Measurements from ENCODE around the gene TRIM66. TPM values are rescaled to one million over a fixed set of nuclear protein-coding genes. Genes with fewer than 3 reads are reported as not detected.
A peak's percentile ranks its signal among the peaks of the same experiment; 100 is the strongest.

TRIM66 gene
- total and polyA plus RNA-seq, 2 experiments from 2014 or later, result 1.0 to 3.3 TPM

GRCh38 chr11:8724682-8725081 lies 42.2 kb upstream of the TRIM66 start (continued):
- TF ChIP-seq ZNF462 (CRISPR knock-in tag; IDR thresholded peaks at IDR 0.05) (no peak), EZH2phosphoT487 (IDR thresholded peaks at IDR 0.05; ENCODE audit: unreplicated experiment) (no peak), STAT1 (IDR thresholded peaks at IDR 0.05; ENCODE audit: unreplicated experiment) (no peak), ZNF331 (CRISPR knock-in tag; IDR thresholded peaks at IDR 0.05; ENCODE audit: low read depth) (no peak), REST (IDR thresholded peaks at IDR 0.05; ENCODE audit: unreplicated experiment) (no peak), POLR2AphosphoS5 (IDR thresholded peaks at IDR 0.05; ENCODE audit: low read depth) (no peak)

- Histone ChIP-seq H3F3A (replicated peaks; ENCODE audit: low read depth) (no peaks in the 10 kb centered on the region), H3K27me3 (ENCODE audit: insufficient read depth) (no peaks in the 10 kb centered on the region), H2AFZ (no peak overlapping the region), H4K20me1 (replicated peaks; ENCODE audit: insufficient read depth) (no peaks in the 10 kb centered on the region), H3K27ac (ENCODE audit: low read depth) (no peak overlapping the region), H3K4me1 (ENCODE audit: insufficient read depth) (peaks cover 11% of the 10 kb centered on the region; the same call in 1 of the 2 replicates), H3K36me3 (ENCODE audit: insufficient read depth) (no peaks in the 10 kb centered on the region), H3K4me2 (no peak overlapping the region), H3K9me2 (ENCODE audit: insufficient read depth) (no peaks in the 10 kb centered on the region), H3K79me2 (replicated peaks; ENCODE audit: insufficient read depth) (no peaks in the 10 kb centered on the region), H3K4me3 (no peak overlapping the region)
- H3K27ac Mint-ChIP-seq, result 0 out of 2 replicates have a peak overlapping the region, but pooled peaks have one; percentile 9
- no peaks in the 10 kb centered on the region; the same call in 2 of the 3 replicates for H3K36me3 Mint-ChIP-seq (ENCODE audit: low read depth)
- no peak overlapping the region for H3K4me3 Mint-ChIP-seq
- ATAC-seq (peak; percentile 38), DNase-seq (ENCODE audit: low spot score) (no peak)
- H3K9me3 Mint-ChIP-seq, result no peaks in the 10 kb centered on the region
- peaks cover 16% of the 10 kb centered on the region for H3K27me3 Mint-ChIP-seq (ENCODE audit: insufficient read depth, low read depth, poor library complexity)
- H3K4me1 Mint-ChIP-seq, result peaks cover 43% of the 10 kb centered on the region
- no peak for TF ChIP-seq ZNF331 (CRISPR knock-in tag; IDR thresholded peaks at IDR 0.05; ENCODE audit: low read depth)
- no peak for TF ChIP-seq JUNB (IDR thresholded peaks at IDR 0.05; ENCODE audit: unreplicated experiment)
- no peak for TF ChIP-seq NANOG (IDR thresholded peaks at IDR 0.05; ENCODE audit: borderline replicate concordance)
- TF ChIP-seq POLR2AphosphoS5 (IDR thresholded peaks at IDR 0.05; ENCODE audit: low read depth), result no peak
Observed at GRCh38 chr11:8723711-8724110, 41.2 kb upstream of the TRIM66 start.
